HTR-8/SVneo (cell line): ENCODE data around the gene CLK2.
"Not testable (repeated sequence)": the region's sequence is repeated elsewhere in the genome, so short reads cannot be mapped to it uniquely, and the experiment has no call there.

Experiments used
- DNase-seq: peaks from one replicate; pipeline ENCODE4 v3.0.0; 2011; ENCODE audit warnings: low spot score, mixed read lengths; ENCODE audit not compliant: insufficient read length
- FAIRE-seq: peaks from 2 replicates; lab custom pipeline; 2011; peaks lifted over from hg19 to GRCh38; lab: Jason Lieb, UNC

CLK2 gene

DNA sequence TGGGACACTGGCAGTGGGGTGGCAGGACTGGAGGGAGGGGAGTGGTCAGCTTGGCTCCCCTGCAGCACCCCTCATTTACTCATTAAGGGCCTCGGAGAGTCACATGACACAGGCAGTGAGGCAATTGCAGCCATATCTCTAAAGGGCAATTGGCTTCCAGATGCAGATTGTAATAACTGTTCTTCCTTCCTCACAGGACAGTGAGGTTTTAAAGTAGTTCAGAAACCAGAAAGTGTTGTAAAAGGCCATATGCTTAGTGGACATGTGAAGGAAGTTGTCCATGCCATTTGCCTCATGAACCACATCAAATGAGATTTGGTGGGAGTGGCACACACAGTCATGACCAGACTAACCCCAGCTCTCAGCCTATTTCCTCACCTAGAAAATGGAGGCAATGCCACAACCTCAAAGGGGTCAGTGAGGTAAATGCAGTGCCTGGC, 53.7 kb downstream of the CLK2 start:
- DNase-seq, result no peak

DNA sequence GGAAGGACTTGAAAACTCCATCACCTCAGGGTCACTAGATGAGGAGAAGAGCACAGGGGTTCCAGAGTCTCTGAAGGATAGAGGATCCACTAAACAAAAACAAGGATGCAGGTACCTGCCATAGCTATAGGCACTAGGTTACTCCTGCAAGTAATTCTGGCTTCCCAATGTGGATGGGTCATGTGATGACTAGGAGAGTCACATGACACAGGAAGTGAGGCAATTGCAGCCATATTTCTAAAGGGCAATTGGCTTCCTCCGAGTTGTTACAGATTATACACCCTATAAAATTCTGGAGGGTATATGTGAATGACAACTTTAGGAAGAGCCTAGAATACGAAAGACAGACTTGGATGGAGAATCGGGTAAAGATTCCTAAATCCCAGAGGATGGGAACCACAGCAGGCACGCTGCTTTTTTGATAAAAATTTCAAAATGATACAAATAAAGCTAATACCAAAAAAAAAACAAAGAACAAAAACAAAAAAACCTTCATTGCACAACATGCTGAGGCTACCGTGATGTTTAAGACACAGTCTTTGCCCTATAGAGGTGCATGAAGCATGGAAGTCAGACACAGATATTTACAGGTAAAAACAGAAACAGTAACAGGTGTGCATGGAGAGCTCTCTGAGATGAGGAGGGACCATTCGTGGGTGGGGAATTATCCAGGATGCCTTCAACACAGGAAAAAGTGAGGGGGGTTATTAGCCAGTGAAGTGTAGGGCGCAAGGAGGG, 54.3 kb downstream of the CLK2 start:
- DNase-seq (no peak), FAIRE-seq (no peak)

More for the DNA sequence above, 53.7 kb downstream of the CLK2 start:
- no peak for FAIRE-seq

DNA sequence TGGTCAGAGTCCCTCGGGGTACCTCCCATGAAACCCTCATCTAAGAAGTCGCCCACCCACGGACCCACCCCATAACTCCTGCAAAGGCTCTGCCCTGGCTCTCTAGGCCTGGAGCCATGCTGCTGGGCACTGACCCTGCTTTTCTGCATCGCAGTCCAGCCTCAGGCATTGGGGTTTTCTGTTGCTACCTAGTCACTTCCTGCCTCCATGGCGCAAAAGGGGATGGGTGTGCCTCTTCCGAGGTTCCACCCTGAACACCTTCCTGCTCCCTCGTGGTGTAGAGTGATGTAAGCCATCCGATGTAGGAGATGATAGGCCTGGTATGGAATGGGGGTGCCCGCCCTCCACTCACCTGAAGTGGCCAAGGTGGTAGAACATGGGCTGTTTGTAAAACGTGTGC, 58.6 kb downstream of the CLK2 start:
- not testable (repeated sequence) for DNase-seq, FAIRE-seq
